ENCODE data around the gene GABBR1.

The GABBR1 gene

DNA sequence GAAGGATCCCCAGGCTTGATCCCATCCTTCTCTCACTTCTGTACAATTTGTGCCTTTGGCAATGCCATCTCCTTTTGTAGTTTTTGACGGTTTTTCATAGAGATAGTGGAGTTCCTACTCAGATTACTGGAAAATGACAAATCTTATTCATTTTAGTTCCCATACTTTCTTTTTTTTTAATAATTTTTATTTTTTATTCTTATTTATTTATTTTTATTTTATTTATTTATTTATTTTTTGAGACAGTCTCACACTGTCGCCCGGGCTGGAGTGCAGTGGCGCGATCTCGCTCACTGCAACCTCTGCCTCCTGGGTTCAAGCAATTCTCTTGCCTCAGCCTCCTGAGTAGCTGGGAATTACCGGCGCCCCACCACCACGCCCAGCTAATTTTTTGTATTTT is 4.3 kb upstream of the GABBR1 start:
- no peaks in the 10 kb centered on the region for H3K4me1 ChIP-seq (ENCODE audit: insufficient read depth, insufficient read length)
- H3K4me3 ChIP-seq (ENCODE audit: insufficient read length, low read depth), result no peak overlapping the region
- H3K27me3 ChIP-seq (ENCODE audit: insufficient read depth, insufficient read length), result no peaks in the 10 kb centered on the region
- H3K36me3 ChIP-seq (ENCODE audit: insufficient read depth, insufficient read length, low read length), result no peaks in the 10 kb centered on the region
- H3K9ac ChIP-seq (ENCODE audit: insufficient read length, low read depth), result no peak overlapping the region
- no peak for DNase-seq (ENCODE audit: low read depth, low spot score)
- no peaks in the 10 kb centered on the region for H3K9me3 ChIP-seq (ENCODE audit: insufficient read depth, low read length)
- no peak for TF ChIP-seq YY1 (IDR thresholded peaks at IDR 0.05; ENCODE audit: insufficient read depth, insufficient read length)
- no peak for TF ChIP-seq ZNF274 (IDR thresholded peaks at IDR 0.05; ENCODE audit: low read depth, low read length)
- no peak for TF ChIP-seq SUZ12 (IDR thresholded peaks at IDR 0.05; ENCODE audit: extremely low read depth, insufficient read depth, insufficient read length)

DNA sequence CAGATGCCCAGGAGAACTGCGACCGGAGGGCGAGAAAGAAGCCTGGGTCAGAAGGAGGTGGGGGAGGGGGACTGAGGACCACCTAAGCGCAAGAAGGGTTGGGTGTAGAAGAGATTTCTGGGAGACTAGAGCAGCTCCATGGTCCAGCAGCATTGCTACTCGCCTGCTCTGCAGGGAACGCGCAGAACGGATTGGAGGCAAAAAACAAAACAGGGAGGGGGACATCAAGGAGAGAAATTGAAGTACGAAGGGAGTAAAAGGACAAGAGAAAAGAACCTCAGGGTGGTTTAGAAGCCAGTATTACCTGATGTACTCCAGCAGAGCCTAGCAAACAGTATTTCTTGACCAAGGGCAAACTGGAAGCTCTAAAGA is 537 bp upstream of the GABBR1 start:
- H3K4me3 ChIP-seq (ENCODE audit: insufficient read length, low read depth), result peak overlapping the region; percentile 50
- peak overlapping the region; percentile 92 for H3K9ac ChIP-seq (ENCODE audit: insufficient read length, low read depth)
- TF ChIP-seq YY1 (IDR thresholded peaks at IDR 0.05; ENCODE audit: insufficient read depth, insufficient read length) (no peak), SUZ12 (IDR thresholded peaks at IDR 0.05; ENCODE audit: extremely low read depth, insufficient read depth, insufficient read length) (no peak), ZNF274 (IDR thresholded peaks at IDR 0.05; ENCODE audit: low read depth, low read length) (no peak)
- H3K9me3 ChIP-seq (ENCODE audit: insufficient read depth, low read length), result no peaks in the 10 kb centered on the region
- H3K36me3 ChIP-seq (ENCODE audit: insufficient read depth, insufficient read length, low read length), result peaks cover 6% of the 10 kb centered on the region
- no peaks in the 10 kb centered on the region for H3K27me3 ChIP-seq (ENCODE audit: insufficient read depth, insufficient read length)
- DNase-seq (ENCODE audit: low read depth, low spot score), result no peak
- H3K4me1 ChIP-seq (ENCODE audit: insufficient read depth, insufficient read length), result peaks cover 3% of the 10 kb centered on the region

DNA sequence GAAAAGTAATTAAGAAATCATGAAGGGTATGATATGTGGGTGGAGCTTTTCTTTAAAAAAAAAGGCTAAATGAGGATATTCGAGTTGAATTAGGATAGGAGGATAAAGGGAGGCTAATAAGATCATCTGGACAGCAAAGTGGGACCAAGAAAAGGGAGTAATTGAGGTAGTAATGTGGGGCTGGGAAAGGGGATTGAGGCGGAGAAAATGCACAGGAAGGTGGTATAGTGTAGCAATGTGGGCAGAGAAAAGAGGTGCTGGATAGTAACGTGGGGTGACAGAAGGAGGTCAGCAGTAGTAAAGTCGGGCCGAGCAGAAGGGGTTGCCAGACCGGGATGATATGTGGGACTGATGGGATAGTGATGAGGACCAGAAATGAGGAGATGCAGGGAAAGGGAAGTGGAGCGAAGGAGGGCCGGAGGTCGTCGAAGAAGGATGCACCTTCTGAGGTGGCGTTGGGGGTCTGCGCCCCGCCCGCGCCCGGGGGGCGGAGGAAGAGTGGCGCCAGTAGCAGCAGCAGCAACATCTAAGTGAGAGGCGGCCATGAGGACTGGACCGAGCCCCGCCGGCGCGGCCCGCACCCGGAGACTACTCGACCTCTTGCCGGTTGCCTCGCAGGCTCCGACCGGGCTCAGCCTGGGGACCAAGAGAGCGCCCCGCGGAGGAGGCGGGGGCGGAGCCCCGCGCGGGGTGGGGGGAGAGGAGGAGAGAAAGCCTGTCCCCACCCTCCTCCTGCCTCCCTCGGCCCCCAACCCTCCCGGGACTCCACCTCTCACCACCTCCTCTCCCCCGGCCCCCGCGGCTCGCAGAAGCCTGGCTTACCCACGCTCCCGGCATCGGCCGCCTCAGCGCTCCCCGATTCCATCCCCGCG is 887 bp downstream of the GABBR1 start:
- Histone ChIP-seq H3K4me1 (ENCODE audit: insufficient read depth, insufficient read length) (peaks cover 3% of the 10 kb centered on the region), H3K4me3 (ENCODE audit: insufficient read length, low read depth) (peak overlapping the region; percentile 71), H3K36me3 (ENCODE audit: insufficient read depth, insufficient read length, low read length) (peaks cover 6% of the 10 kb centered on the region), H3K27me3 (ENCODE audit: insufficient read depth, insufficient read length) (no peaks in the 10 kb centered on the region), H3K9ac (ENCODE audit: insufficient read length, low read depth) (peak overlapping the region; percentile 88), H3K9me3 (ENCODE audit: insufficient read depth, low read length) (no peaks in the 10 kb centered on the region)
- DNase-seq (ENCODE audit: low read depth, low spot score), result no peak
- no peak for TF ChIP-seq YY1 (IDR thresholded peaks at IDR 0.05; ENCODE audit: insufficient read depth, insufficient read length)
- no peak for TF ChIP-seq SUZ12 (IDR thresholded peaks at IDR 0.05; ENCODE audit: extremely low read depth, insufficient read depth, insufficient read length)
- no peak for TF ChIP-seq ZNF274 (IDR thresholded peaks at IDR 0.05; ENCODE audit: low read depth, low read length)

DNA sequence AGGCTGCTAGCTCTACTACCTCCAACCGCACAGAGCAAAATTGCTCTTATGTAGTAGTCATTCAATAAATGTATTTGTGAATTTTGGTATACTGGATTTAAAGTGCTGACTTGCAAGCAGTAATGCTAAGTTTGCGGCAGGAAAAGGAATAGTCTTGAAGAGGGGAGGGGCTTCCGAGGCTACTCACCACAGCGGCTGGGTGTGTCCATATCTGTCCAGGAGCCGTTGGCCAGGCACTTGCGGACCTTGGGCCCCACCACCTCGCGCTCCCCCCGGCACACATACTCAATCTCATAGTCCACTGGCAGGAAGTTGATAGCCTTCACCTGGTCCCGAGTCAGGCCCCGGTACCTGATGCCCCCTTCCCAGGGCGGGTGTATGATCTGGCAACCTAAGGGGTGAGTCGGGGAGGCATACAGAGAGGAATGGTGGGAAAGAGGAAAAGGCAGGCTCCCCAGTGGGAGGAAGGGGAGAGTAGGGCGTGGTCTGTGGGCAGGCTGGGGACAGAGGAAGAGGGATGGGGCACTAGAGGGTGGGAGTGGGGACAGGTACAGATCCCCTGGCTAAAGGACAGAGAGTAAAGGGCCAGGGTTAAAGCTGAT is 1.7 kb downstream of the GABBR1 start:
- Histone ChIP-seq H3K4me1 (ENCODE audit: insufficient read depth, insufficient read length) (peaks cover 3% of the 10 kb centered on the region), H3K9ac (ENCODE audit: insufficient read length, low read depth) (peak overlapping the region; percentile 88), H3K4me3 (ENCODE audit: insufficient read length, low read depth) (peak overlapping the region; percentile 71), H3K9me3 (ENCODE audit: insufficient read depth, low read length) (no peaks in the 10 kb centered on the region), H3K27me3 (ENCODE audit: insufficient read depth, insufficient read length) (no peaks in the 10 kb centered on the region), H3K36me3 (ENCODE audit: insufficient read depth, insufficient read length, low read length) (peaks cover 6% of the 10 kb centered on the region)
- TF ChIP-seq YY1 (IDR thresholded peaks at IDR 0.05; ENCODE audit: insufficient read depth, insufficient read length), result no peak
- TF ChIP-seq ZNF274 (IDR thresholded peaks at IDR 0.05; ENCODE audit: low read depth, low read length), result no peak
- TF ChIP-seq SUZ12 (IDR thresholded peaks at IDR 0.05; ENCODE audit: extremely low read depth, insufficient read depth, insufficient read length), result no peak
- no peak for DNase-seq (ENCODE audit: low read depth, low spot score)

DNA sequence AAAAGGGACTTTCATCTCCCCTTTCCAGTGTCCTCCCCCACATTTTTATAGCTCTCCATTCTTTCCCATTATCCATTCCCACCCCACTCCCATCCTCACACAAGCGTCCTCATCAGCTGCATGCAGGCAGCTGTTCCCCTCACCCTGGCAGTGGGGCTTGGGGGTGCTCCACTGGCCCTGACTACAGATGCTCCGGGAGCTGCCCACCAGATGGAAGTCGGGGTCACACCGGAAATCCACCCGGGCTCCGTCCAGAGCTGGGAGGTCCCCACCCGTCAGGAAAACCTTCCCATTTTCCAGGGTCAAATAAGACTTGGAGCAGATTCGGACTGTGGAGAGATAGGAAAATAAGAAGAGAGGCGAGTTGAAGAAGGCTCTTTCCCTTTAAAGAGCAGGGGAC is 2.7 kb downstream of the GABBR1 start:
- Histone ChIP-seq H3K36me3 (ENCODE audit: insufficient read depth, insufficient read length, low read length) (peaks cover 6% of the 10 kb centered on the region), H3K4me3 (ENCODE audit: insufficient read length, low read depth) (peak overlapping the region; percentile 71), H3K9me3 (ENCODE audit: insufficient read depth, low read length) (no peaks in the 10 kb centered on the region), H3K4me1 (ENCODE audit: insufficient read depth, insufficient read length) (peaks cover 3% of the 10 kb centered on the region), H3K9ac (ENCODE audit: insufficient read length, low read depth) (peak overlapping the region; percentile 56), H3K27me3 (ENCODE audit: insufficient read depth, insufficient read length) (no peaks in the 10 kb centered on the region)
- DNase-seq (ENCODE audit: low read depth, low spot score), result no peak
- TF ChIP-seq SUZ12 (IDR thresholded peaks at IDR 0.05; ENCODE audit: extremely low read depth, insufficient read depth, insufficient read length) (no peak), YY1 (IDR thresholded peaks at IDR 0.05; ENCODE audit: insufficient read depth, insufficient read length) (no peak), ZNF274 (IDR thresholded peaks at IDR 0.05; ENCODE audit: low read depth, low read length) (no peak)

DNA sequence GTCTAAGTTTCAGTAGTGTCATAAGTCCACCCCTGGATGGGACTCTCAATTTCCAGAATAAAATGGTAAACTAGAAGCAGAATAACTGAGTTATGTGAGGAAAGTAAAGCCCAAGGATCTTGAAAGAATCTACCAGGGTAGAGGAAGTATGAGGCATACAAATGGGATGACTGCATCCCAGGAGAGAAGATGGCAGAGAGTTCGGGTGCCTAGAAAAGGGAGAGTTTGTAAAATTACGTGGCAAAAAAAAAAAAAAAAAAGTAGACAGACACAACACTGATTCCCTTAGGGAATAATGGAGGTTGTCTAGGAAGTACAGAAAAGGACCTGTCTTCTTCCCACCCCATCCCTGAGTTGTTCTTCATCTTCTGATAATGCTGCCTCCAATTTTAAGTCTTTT is 3.4 kb downstream of the GABBR1 start:
- H3K9ac ChIP-seq (ENCODE audit: insufficient read length, low read depth), result peak overlapping the region; percentile 90
- H3K36me3 ChIP-seq (ENCODE audit: insufficient read depth, insufficient read length, low read length), result peaks cover 6% of the 10 kb centered on the region
- no peaks in the 10 kb centered on the region for H3K27me3 ChIP-seq (ENCODE audit: insufficient read depth, insufficient read length)
- TF ChIP-seq SUZ12 (IDR thresholded peaks at IDR 0.05; ENCODE audit: extremely low read depth, insufficient read depth, insufficient read length), result no peak
- TF ChIP-seq ZNF274 (IDR thresholded peaks at IDR 0.05; ENCODE audit: low read depth, low read length), result no peak
- no peak for TF ChIP-seq YY1 (IDR thresholded peaks at IDR 0.05; ENCODE audit: insufficient read depth, insufficient read length)
- no peak for DNase-seq (ENCODE audit: low read depth, low spot score)
- H3K4me1 ChIP-seq (ENCODE audit: insufficient read depth, insufficient read length), result peaks cover 3% of the 10 kb centered on the region
- H3K4me3 ChIP-seq (ENCODE audit: insufficient read length, low read depth), result peak overlapping the region; percentile 68
- no peaks in the 10 kb centered on the region for H3K9me3 ChIP-seq (ENCODE audit: insufficient read depth, low read length)
